BJ (cell line): ENCODE results near the gene DHCR24. TPM values are rescaled to one million over a fixed set of nuclear protein-coding genes. Genes with fewer than 3 reads are reported as not detected.
"Not testable (repeated sequence)": the region's sequence is repeated elsewhere in the genome, so short reads cannot be mapped to it uniquely, and the experiment has no call there.

Source experiments
- CTCF ChIA-PET: fragments of 350-600 bp; formaldehyde crosslinking; extraction: SDS; loops from one replicate; lab custom pipeline; 2021; ENCODE audit warnings: antibody characterized with exemption, inconsistent platforms; lab: Yijun Ruan, JAX
- POLR2A ChIA-PET: fragments of 300-600 bp; sonication (Branson Sonifier 250); formaldehyde crosslinking; extraction: SDS; loops from one replicate; lab custom pipeline; 2021; ENCODE audit warnings: antibody characterized with exemption; lab: Charles Lee
- DNase-seq: peaks from one replicate; pipeline ENCODE4 v3.0.0-alpha.2; 2011; ENCODE audit warnings: low read depth
- H3K27me3 ChIP-seq: 2 replicates; pipeline ENCODE4 v1.6.0; 2011; ENCODE audit warnings: low read length; ENCODE audit not compliant: control insufficient read depth, insufficient read depth
- H3K36me3 ChIP-seq: 2 replicates; pipeline ENCODE4 v1.5.1; 2011; ENCODE audit warnings: low read length; ENCODE audit not compliant: control insufficient read depth, insufficient read depth
- H3K4me3 ChIP-seq: 2 replicates; pipeline ENCODE4 v1.5.1; 2011; ENCODE audit warnings: low read depth, mild to moderate bottlenecking, control low read depth, low read length
- CTCF ChIP-seq: IDR thresholded peaks from 2 replicates; pipeline ENCODE4 v1.5.1; 2011; ENCODE audit warnings: low read depth, mild to moderate bottlenecking, control low read depth, inconsistent platforms, low read length, moderate library complexity; ENCODE audit not compliant: insufficient read depth
- polyA plus RNA-seq: library from polyadenylated mRNA; depleted of rRNA; stranded (reverse); fragments of >200 nt; gene quantifications from 2 replicates; pipeline ENCODE4 v1.2.3, GENCODE V29; 2011

DHCR24 gene
- polyA plus RNA-seq, 1 experiment = 75.0 TPM

- Histone ChIP-seq H3K36me3 (no peaks in the 10 kb centered on the region), H3K4me3 (no peak overlapping the region), H3K27me3 (no peaks in the 10 kb centered on the region)
- ChIA-PET CTCF (interaction anchor here (1.1 to 1.5 kb wide), 2 partner anchors 16 to 23 kb away, joined by 3 to 4 read pairs; no protein-coding TSS in a partner anchor), POLR2A (no interaction called here)
- TF ChIP-seq CTCF = no peak
- no peak for DNase-seq
These were observed 35.2 kb upstream of the DHCR24 start for GRCh38 chr1:54922040-54922761.

GRCh38 chr1:54919367-54920359 lies 32.7 kb upstream of the DHCR24 start:
- CTCF ChIA-PET = interaction anchor here (1.1 kb wide), 1 partner anchor 11 kb away, joined by 3 read pairs; no protein-coding TSS in a partner anchor
- no peak for DNase-seq
- H3K36me3 ChIP-seq = no peaks in the 10 kb centered on the region
- H3K4me3 ChIP-seq = no peak overlapping the region
- POLR2A ChIA-PET = no interaction called here
- TF ChIP-seq CTCF = no peak
- H3K27me3 ChIP-seq = no peaks in the 10 kb centered on the region

GRCh38 chr1:54911076-54911475 lies 24.1 kb upstream of the DHCR24 start:
- DNase-seq, H3K36me3 ChIP-seq, POLR2A ChIA-PET, H3K4me3 ChIP-seq, H3K27me3 ChIP-seq: not testable (repeated sequence)
- CTCF ChIA-PET = interaction anchor here (0.6 kb wide), 1 partner anchor 31 kb away, joined by 3 read pairs; no protein-coding TSS in a partner anchor

GRCh38 chr1:54906586-54906985 lies 19.6 kb upstream of the DHCR24 start:
- DNase-seq = no peak
- ChIA-PET CTCF (interaction anchor here (1.0 to 1.2 kb wide), 2 partner anchors 16 to 95 kb away, joined by 3 read pairs; no protein-coding TSS in a partner anchor), POLR2A (no interaction called here)
- no peak for TF ChIP-seq CTCF
- H3K36me3 ChIP-seq = no peaks in the 10 kb centered on the region
- no peak overlapping the region for H3K4me3 ChIP-seq
- H3K27me3 ChIP-seq = no peaks in the 10 kb centered on the region; the same call in 1 of the 2 replicates

- DNase-seq = peak; percentile 59
- ChIA-PET POLR2A (interaction anchor here (0.6 kb wide), 1 partner anchor 9 kb away, joined by 7 read pairs; no protein-coding TSS in a partner anchor), CTCF (interaction anchor here (0.7 to 2.9 kb wide), 4 partner anchors 9 to 41 kb away, joined by 3 to 20 read pairs (median 6); no protein-coding TSS in a partner anchor)
- Histone ChIP-seq H3K36me3 (no peaks in the 10 kb centered on the region), H3K4me3 (no peak overlapping the region), H3K27me3 (no peaks in the 10 kb centered on the region)
- no peak for TF ChIP-seq CTCF
These were observed 17.6 kb upstream of the DHCR24 start for GRCh38 chr1:54904476-54905048.
